HepG2 (cell line): Measurements from ENCODE around the gene TMEM86B.

Source experiments
- ATF7-NPFF ChIP-seq: sonication (generic); formaldehyde crosslinking; IDR thresholded peaks from 2 replicates; pipeline ENCODE4 v1.8.1; 2023; ENCODE audit warnings: mild to moderate bottlenecking, low read depth, missing genetic modification reagents, moderate library complexity
- FOXJ3 ChIP-seq: sonication (generic); formaldehyde crosslinking; IDR thresholded peaks from 2 replicates; pipeline ENCODE4 v1.4.0; 2020; ENCODE audit warnings: missing genetic modification reagents, mild to moderate bottlenecking, borderline replicate concordance
- IRF2 ChIP-seq: IDR thresholded peaks from 2 replicates; pipeline ENCODE4 v1.6.1; 2018; ENCODE audit warnings: missing genetic modification reagents, missing compliant biosample characterization
- MEIS2 ChIP-seq: sonication (generic); formaldehyde crosslinking; IDR thresholded peaks from 2 replicates; pipeline ENCODE4 v1.9.0; 2021; ENCODE audit warnings: mild to moderate bottlenecking, missing genetic modification reagents
- NBN ChIP-seq: fragments of 450-650 bp; conservative IDR thresholded peaks from 2 replicates; pipeline ENCODE4 v1.6.1; 2017
- TF ChIP-seq, protein P1 (sequence below): sonication (generic); formaldehyde crosslinking; IDR thresholded peaks from 2 replicates; pipeline ENCODE4 v1.5.0; 2020; ENCODE audit warnings: mild to moderate bottlenecking, missing genetic modification reagents, moderate library complexity

DNA sequence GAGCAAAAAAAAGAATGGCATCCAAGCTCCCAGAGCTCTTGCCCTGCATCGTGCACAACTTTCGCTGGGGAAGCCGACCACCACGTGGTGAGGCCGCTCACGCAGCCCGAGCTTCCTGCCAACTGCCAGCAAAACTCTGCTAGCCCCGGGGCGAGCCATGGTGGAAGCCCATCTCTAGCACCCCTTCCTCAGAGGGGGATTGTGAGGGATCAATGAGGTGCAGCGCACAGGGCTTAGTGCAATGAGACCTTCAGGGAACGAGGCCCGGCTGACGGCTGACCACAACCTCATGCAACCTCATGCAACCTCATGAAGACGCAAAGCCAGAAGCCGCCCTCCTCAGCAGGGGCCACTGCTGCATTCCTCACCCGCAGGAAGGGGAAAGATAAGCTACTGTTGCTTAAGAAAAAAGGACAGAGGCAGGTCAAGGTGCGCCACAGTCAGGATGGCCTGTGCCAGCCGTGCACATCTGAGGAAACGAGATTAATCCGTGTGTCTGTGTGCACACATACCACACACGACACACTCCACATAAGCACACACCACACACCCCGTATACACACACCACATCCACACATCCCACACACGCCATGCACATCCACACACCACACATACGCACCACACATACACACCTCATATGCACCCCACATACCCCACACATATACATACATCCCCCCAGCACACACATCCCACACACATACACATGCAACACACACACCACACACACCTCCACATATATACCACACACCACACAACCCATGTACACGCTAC, 41.8 kb upstream of the TMEM86B start:
- TF ChIP-seq NBN, result no peak
- TF ChIP-seq IRF2 (CRISPR knock-in tag), result no peak
- TF ChIP-seq, protein P1, sequence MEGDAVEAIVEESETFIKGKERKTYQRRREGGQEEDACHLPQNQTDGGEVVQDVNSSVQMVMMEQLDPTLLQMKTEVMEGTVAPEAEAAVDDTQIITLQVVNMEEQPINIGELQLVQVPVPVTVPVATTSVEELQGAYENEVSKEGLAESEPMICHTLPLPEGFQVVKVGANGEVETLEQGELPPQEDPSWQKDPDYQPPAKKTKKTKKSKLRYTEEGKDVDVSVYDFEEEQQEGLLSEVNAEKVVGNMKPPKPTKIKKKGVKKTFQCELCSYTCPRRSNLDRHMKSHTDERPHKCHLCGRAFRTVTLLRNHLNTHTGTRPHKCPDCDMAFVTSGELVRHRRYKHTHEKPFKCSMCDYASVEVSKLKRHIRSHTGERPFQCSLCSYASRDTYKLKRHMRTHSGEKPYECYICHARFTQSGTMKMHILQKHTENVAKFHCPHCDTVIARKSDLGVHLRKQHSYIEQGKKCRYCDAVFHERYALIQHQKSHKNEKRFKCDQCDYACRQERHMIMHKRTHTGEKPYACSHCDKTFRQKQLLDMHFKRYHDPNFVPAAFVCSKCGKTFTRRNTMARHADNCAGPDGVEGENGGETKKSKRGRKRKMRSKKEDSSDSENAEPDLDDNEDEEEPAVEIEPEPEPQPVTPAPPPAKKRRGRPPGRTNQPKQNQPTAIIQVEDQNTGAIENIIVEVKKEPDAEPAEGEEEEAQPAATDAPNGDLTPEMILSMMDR (CRISPR knock-in tag), result no peak
- TF ChIP-seq ATF7-NPFF (CRISPR knock-in tag), result no peak
- TF ChIP-seq MEIS2 (CRISPR knock-in tag), result no peak
- TF ChIP-seq FOXJ3 (CRISPR knock-in tag), result no peak
